Left lung (tissue), 10 donors: Measurements from ENCODE around the gene OPN4. TPM values are rescaled to one million over a fixed set of nuclear protein-coding genes. Genes with fewer than 3 reads are reported as not detected.

Source experiments
- ATAC-seq: fragments of 200-7000 bp; cut with Tn5 transposase; one replicate; pipeline ENCODE4 v1.9.1; 2020; ENCODE audit warnings: moderate library complexity
- DNase-seq, 4 donors: peaks; one replicate each; pipeline ENCODE4 v3.0.0-alpha.2; 2013 to 2020
- H3K27ac ChIP-seq, 2 donors: fragments of 200-600 bp; sonication (generic) in 1 of 2; one replicate each; pipeline versions ENCODE4 v1.5.0 to v1.8.0; 2020 to 2021
- H3K27me3 ChIP-seq, 2 donors: fragments of 200-600 bp; sonication (generic) in 1 of 2; one replicate each; pipeline versions ENCODE4 v1.5.0 to v1.8.0; 2020 to 2021
- H3K36me3 ChIP-seq, 2 donors: fragments of 200-600 bp; sonication (generic) in 1 of 2; one replicate each; pipeline versions ENCODE4 v1.5.0 to v1.8.0; 2020 to 2021
- H3K4me1 ChIP-seq, 2 donors: fragments of 200-600 bp; one replicate each; pipeline ENCODE4 v1.8.0; 2021
- H3K4me3 ChIP-seq, 2 donors: fragments of 200-600 bp; sonication (generic) in 1 of 2; one replicate each; pipeline versions ENCODE4 v1.5.0 to v1.8.0; 2020 to 2021; ENCODE audit warnings: mild to moderate bottlenecking in 1 of 2
- H3K9me3 ChIP-seq, 2 donors: fragments of 200-600 bp; sonication (generic) in 1 of 2; one replicate each; pipeline versions ENCODE4 v1.5.0 to v1.8.0; 2020 to 2021
- intact Hi-C, 2 donors: fragments of 100-400 bp; cut with DNase I; formaldehyde crosslinking; loops; one replicate each; pipeline versions ENCODE4 v1.11.2 to v1.14.2; 2022
- polyA plus RNA-seq, 6 donors: library from polyadenylated mRNA; unstranded; fragments of 120-200 nt; gene quantifications; one replicate each; pipeline ENCODE4 v1.2.1, GENCODE V29; 2013; ENCODE audit not compliant: insufficient read length in 6 of 6
- total RNA-seq, 2 donors: library from RNA; stranded (reverse); fragmentation: NEBNext Ultra II Directional; extraction: Animal tissue kit (Norgen Biotek cat#: 25700); gene quantifications; one replicate each; pipeline ENCODE4 v1.2.1, GENCODE V29; 2021
- TF ChIP-seq, protein P1 (sequence below), 2 donors: fragments of 200-600 bp; sonication (generic) in 1 of 2; IDR thresholded peaks; one replicate each; pipeline versions ENCODE4 v1.5.0 to v1.8.0; 2021; ENCODE audit warnings: antibody characterized with exemption in 2 of 2
- donor health status: DM: no; HTN: yes; CAD: no.
- donor health status: DM: no; HTN: no; CAD: no.

The OPN4 gene
- total and polyA plus RNA-seq, 8 donors: not detected

DNA sequence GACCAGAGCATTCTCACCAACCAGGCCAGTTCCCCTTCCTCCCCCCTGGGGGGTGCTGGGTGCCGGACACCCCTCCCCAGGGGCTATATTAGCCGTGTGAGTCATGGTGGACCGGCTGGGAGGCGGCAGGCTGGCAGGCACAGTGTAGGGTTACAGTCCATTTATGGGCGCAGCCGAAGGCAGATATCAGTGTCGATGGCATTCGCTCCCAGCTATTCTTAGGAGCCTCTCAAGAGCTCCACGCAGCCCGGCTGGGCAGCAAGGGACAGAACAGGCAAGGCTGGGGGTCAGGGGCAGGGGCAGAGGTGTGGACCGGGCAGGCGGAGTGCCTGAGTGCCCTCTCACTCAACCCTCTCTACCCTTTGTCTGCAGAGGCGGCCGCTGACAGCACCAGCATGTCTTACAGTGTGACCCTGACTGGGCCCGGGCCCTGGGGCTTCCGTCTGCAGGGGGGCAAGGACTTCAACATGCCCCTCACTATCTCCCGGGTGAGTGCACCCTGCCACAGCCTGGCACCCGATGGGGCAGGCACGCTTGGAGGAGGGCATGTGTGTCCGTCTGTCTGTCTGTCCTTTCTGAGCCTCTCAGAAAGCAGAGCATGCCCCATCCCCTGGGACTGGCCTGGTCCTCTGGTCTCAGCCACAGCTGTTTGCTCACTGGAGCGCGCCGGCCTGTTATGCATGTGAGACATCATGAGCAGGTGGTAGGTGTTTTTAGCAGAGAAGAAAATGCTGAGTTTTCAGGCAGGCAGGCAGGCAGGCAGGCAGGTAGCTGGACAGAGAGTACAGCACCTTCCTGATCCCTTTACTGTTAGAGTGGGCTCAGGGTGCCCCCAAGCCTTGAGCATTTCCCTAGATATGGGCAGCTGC lies 14.2 kb downstream of the OPN4 start, which contains the start of gene LDB3:
LDB3 (plus strand) TSS at position 215 of the 869 bp plus-strand sequence; CDS start at position 396, 181 bp downstream.
- DNase-seq: no peak

DNA sequence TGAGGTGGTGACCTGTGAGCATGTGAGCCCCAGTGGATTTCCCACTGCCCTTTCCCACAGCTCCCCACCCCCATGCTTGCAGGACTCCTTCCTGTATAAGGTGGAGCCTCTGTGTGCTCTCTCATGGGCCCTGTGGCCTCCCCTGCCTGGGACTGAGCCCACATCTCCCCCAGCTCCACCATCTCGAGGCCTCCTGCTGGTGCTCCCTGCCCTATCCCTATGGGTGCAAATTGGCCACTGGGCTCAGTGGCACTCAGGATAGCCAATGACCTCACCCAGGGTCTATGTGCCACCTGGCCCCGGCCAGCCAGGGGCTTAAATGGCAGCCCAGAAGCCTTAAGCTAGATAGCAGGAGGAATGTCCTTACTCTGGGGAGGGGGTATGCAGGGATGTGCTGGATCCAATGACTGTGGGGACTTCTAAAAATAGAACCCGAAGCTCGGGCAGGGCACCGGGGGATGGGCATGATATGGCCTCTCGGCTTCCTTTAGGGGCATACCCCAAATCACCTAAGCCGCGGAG lies 16.0 kb downstream of the OPN4 start:
- intact Hi-C loops: no loop called here
- no peak for DNase-seq
- Histone ChIP-seq H3K9me3 (no peaks in the 10 kb centered on the region), H3K4me1 (no peaks in the 10 kb centered on the region), H3K4me3 (no peak overlapping the region), H3K36me3 (no peaks in the 10 kb centered on the region), H3K27ac (no peak overlapping the region), H3K27me3 (peaks cover 0 to 36% of the 10 kb centered on the region in 2 donors)
- no peak for ATAC-seq
- TF ChIP-seq, protein P1, sequence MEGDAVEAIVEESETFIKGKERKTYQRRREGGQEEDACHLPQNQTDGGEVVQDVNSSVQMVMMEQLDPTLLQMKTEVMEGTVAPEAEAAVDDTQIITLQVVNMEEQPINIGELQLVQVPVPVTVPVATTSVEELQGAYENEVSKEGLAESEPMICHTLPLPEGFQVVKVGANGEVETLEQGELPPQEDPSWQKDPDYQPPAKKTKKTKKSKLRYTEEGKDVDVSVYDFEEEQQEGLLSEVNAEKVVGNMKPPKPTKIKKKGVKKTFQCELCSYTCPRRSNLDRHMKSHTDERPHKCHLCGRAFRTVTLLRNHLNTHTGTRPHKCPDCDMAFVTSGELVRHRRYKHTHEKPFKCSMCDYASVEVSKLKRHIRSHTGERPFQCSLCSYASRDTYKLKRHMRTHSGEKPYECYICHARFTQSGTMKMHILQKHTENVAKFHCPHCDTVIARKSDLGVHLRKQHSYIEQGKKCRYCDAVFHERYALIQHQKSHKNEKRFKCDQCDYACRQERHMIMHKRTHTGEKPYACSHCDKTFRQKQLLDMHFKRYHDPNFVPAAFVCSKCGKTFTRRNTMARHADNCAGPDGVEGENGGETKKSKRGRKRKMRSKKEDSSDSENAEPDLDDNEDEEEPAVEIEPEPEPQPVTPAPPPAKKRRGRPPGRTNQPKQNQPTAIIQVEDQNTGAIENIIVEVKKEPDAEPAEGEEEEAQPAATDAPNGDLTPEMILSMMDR (IDR thresholded peaks at IDR 0.05): no peak

More for the DNA sequence above, 14.2 kb downstream of the OPN4 start, which contains the start of gene LDB3:
- Histone ChIP-seq H3K36me3 (no peaks in the 10 kb centered on the region), H3K4me1 (no peaks in the 10 kb centered on the region), H3K9me3 (no peaks in the 10 kb centered on the region), H3K4me3 (no peak within 1 kb of the TSS), H3K27ac (no peak within 1 kb of the TSS), H3K27me3 (peaks cover 0 to 25% of the 10 kb centered on the region in 2 donors)
- ATAC-seq: peak; percentile 36
- intact Hi-C loops: no loop called here
- TF ChIP-seq, protein P1 (IDR thresholded peaks at IDR 0.05): no peak

DNA sequence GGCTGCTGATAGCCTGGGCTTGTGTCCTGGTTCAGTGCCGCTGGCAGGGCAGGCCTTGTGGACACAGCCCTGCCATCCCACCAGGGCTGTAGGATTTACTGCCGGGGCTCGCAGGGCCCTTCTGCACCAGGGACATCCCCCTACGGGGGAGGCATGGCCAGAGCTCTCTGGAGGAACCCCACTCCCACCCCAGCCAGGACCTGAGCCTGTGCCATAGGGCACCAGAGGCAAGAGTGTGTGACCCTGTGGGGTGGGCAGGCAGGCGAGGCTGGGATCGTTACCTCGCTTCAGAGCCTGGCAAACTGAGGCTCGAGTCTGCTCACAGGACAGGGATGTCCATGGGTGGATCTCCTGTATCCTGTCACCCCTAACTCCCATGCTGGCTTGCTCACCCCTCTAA lies 16.5 kb downstream of the OPN4 start:
- H3K9me3 ChIP-seq: no peaks in the 10 kb centered on the region
- ATAC-seq: no peak

DNA sequence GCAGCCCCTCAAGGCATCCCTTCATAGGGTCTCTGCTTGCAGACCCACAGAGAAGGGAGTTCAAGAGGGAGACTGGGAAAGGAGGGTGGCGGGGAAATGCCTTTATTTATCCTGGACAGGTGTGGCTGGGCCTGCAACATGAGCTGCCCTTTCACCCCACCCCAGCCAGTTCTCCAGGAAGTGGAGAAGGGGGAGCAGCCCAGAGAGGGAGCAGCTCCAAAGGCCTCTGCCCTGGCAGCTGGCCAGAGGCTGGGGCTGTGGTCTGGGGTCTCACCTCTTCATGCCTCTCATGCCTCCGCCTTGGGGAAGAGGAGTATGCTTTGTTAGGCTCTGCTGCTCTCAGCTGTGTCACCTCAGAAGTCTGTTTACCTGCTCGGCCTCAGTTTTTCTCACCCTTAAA lies 17.1 kb downstream of the OPN4 start:
- intact Hi-C loops: no loop called here

More for the DNA sequence above, 16.5 kb downstream of the OPN4 start:
- TF ChIP-seq, protein P1 (IDR thresholded peaks at IDR 0.05): no peak
- Histone ChIP-seq H3K36me3 (no peaks in the 10 kb centered on the region), H3K27me3 (peaks cover 0 to 39% of the 10 kb centered on the region in 2 donors), H3K4me1 (no peaks in the 10 kb centered on the region), H3K27ac (no peak overlapping the region), H3K4me3 (no peak overlapping the region)
- no peak for DNase-seq
- intact Hi-C loops: no loop called here

More for the DNA sequence above, 17.1 kb downstream of the OPN4 start:
- Histone ChIP-seq H3K4me3 (no peak overlapping the region), H3K27me3 (peaks cover 0 to 39% of the 10 kb centered on the region in 2 donors), H3K4me1 (no peaks in the 10 kb centered on the region), H3K36me3 (no peaks in the 10 kb centered on the region), H3K27ac (no peak overlapping the region), H3K9me3 (no peaks in the 10 kb centered on the region)
- DNase-seq (no peak), ATAC-seq (no peak)
- TF ChIP-seq, protein P1 (IDR thresholded peaks at IDR 0.05): no peak
